ENCODE data around the gene KIF5A. TPM values are rescaled to one million over a fixed set of nuclear protein-coding genes. Genes with fewer than 3 reads are reported as not detected.
A peak's percentile ranks its signal among the peaks of the same experiment; 100 is the strongest.

Gene KIF5A
- total and polyA plus RNA-seq, 2 of the 13 experiments (the other 11 are each of a cell fraction or from before 2014, with no cell fraction given), result 1.6 to 11.9 TPM

DNA sequence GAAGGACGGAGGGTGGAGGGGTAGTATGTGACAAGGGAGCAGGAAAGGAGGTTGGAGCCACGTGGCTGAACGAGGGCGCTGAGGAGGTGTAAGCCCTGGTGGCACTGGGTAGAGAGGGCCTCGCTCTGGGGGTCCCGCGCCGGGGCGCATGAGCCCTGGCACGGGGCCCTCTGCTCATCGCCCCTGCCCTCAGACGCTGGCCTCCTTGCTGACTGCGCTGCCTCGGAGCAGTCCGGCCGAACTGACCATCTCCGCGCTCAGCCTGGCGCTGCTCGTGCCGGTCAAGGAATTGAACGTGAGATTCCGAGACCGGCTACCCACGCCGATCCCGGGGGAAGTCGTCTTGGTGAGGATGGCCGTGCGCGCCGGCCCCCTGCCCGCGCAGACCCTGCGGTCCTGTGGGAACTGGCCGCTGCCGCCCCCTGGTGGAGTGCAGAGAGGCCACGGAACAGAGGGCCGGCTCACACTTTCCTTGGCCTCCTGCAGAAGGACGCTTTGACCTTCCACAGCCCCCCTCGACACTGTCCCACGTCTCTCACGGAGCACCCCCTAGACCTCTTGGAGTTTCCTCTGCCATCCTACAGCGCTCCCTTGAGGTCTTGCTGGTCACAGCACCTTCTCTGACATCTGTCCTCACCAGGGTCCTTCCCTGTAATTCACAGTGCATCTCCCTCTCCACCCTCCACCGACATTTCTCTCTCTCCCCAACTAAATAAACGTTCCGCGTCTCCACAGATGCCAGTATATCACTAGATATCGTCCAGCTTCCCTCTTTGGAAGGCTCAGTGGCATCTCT lies 71.9 kb downstream of the KIF5A start:
- H3K27me3 ChIP-seq (ENCODE audit: control insufficient read depth in 1 of 2, insufficient read depth in 2 of 2, low read length in 2 of 2), result peaks cover 16 to 50% of the 10 kb centered on the region in 2 experiments
- no peak overlapping the region for H2AFZ ChIP-seq (ENCODE audit: low read length)
- ATAC-seq, result peak; percentile 80
- in situ Hi-C loops (cut with HindIII; ENCODE audit: extremely low pct_ligation_motif_present, low pct_unique_long_range_greater_than_20kb) (loop anchor here (5.0 kb wide), 1 partner anchor 39 kb away; no protein-coding TSS in a partner anchor), intact Hi-C loops (cut with micrococcal nuclease; ENCODE audit: unreplicated experiment) (loop anchor here (1.0 to 5.0 kb wide), 2 partner anchors 38 to 99 kb away; partner anchors contain the start of genes DDIT3 and MBD6)
- no peaks in the 10 kb centered on the region for H4K20me1 ChIP-seq (ENCODE audit: insufficient read depth, low read length)
- H3K9ac ChIP-seq (ENCODE audit: insufficient read depth, low read depth, low read length), result no peak overlapping the region
- peak overlapping the region; percentile 85 for H3K4me2 ChIP-seq (ENCODE audit: low read depth, low read length)
- H3K4me3 ChIP-seq (replicated peaks in 1 of 3; ENCODE audit: insufficient read depth in 1 of 3, low read depth in 2 of 3, low read length in 3 of 3), result peak overlapping the region; percentile 31 to 70 (median 37)
- H3K79me2 ChIP-seq (ENCODE audit: insufficient read depth, low read length), result no peaks in the 10 kb centered on the region
- DNase-seq (ENCODE audit: low spot score), result no peak
- no peak overlapping the region for H3K27ac ChIP-seq (ENCODE audit: extremely low read length, insufficient read depth, low read length)
- WGBS (ENCODE audit: low lambda C conversion rate), result 2% methylated on average over 26 of the region's 49 CpGs
- BruUV-seq (replicated peaks), result no TSS peak
- peaks cover 47% of the 10 kb centered on the region for H3K4me1 ChIP-seq (ENCODE audit: insufficient read depth, low read length)
- ChIA-PET POLR2A (interaction anchor here (1.2 to 2.7 kb wide), 3 partner anchors 11 to 102 kb away, joined by 8 to 19 read pairs (median 14); partner anchors contain the start of genes ARHGEF25 and DDIT3), CTCF (ENCODE audit: low intra/inter-chr PET ratio, low total read pairs) (interaction anchor here (1.2 to 4.2 kb wide), 3 partner anchors 38 to 130 kb away, joined by 3 to 53 read pairs (median 4); no protein-coding TSS in a partner anchor)
- no peaks in the 10 kb centered on the region for H3K9me3 ChIP-seq (ENCODE audit: low read length)
- no peaks in the 10 kb centered on the region for H3K36me3 ChIP-seq (replicated peaks in 1 of 2; ENCODE audit: control insufficient read depth in 1 of 2, insufficient read depth in 2 of 2, low read length in 2 of 2)
- no peak for FAIRE-seq
- TF ChIP-seq, protein P1, sequence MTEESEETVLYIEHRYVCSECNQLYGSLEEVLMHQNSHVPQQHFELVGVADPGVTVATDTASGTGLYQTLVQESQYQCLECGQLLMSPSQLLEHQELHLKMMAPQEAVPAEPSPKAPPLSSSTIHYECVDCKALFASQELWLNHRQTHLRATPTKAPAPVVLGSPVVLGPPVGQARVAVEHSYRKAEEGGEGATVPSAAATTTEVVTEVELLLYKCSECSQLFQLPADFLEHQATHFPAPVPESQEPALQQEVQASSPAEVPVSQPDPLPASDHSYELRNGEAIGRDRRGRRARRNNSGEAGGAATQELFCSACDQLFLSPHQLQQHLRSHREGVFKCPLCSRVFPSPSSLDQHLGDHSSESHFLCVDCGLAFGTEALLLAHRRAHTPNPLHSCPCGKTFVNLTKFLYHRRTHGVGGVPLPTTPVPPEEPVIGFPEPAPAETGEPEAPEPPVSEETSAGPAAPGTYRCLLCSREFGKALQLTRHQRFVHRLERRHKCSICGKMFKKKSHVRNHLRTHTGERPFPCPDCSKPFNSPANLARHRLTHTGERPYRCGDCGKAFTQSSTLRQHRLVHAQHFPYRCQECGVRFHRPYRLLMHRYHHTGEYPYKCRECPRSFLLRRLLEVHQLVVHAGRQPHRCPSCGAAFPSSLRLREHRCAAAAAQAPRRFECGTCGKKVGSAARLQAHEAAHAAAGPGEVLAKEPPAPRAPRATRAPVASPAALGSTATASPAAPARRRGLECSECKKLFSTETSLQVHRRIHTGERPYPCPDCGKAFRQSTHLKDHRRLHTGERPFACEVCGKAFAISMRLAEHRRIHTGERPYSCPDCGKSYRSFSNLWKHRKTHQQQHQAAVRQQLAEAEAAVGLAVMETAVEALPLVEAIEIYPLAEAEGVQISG (CRISPR knock-in tag; IDR thresholded peaks at IDR 0.05), result peak; percentile 63; the same call in 1 of the 2 replicates
- no peak for TF ChIP-seq MATR3 (CRISPR knock-in tag; IDR thresholded peaks at IDR 0.05)
- TF ChIP-seq, protein P2, sequence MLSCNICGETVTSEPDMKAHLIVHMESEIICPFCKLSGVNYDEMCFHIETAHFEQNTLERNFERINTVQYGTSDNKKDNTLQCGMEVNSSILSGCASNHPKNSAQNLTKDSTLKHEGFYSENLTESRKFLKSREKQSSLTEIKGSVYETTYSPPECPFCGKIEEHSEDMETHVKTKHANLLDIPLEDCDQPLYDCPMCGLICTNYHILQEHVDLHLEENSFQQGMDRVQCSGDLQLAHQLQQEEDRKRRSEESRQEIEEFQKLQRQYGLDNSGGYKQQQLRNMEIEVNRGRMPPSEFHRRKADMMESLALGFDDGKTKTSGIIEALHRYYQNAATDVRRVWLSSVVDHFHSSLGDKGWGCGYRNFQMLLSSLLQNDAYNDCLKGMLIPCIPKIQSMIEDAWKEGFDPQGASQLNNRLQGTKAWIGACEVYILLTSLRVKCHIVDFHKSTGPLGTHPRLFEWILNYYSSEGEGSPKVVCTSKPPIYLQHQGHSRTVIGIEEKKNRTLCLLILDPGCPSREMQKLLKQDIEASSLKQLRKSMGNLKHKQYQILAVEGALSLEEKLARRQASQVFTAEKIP (CRISPR knock-in tag; IDR thresholded peaks at IDR 0.05; ENCODE audit: borderline replicate concordance), result no peak
- no peak for TF ChIP-seq TOE1 (CRISPR knock-in tag; IDR thresholded peaks at IDR 0.05)
- no peak for TF ChIP-seq MTF2 (CRISPR knock-in tag; IDR thresholded peaks at IDR 0.05; ENCODE audit: borderline replicate concordance)
- TF ChIP-seq, protein P3, sequence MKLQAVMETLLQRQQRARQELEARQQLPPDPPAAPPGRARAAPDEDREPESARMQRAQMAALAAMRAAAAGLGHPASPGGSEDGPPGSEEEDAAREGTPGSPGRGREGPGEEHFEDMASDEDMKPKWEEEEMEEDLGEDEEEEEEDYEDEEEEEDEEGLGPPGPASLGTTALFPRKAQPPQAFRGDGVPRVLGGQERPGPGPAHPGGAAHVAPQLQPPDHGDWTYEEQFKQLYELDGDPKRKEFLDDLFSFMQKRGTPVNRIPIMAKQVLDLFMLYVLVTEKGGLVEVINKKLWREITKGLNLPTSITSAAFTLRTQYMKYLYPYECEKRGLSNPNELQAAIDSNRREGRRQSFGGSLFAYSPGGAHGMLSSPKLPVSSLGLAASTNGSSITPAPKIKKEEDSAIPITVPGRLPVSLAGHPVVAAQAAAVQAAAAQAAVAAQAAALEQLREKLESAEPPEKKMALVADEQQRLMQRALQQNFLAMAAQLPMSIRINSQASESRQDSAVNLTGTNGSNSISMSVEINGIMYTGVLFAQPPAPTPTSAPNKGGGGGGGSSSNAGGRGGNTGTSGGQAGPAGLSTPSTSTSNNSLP (IDR thresholded peaks at IDR 0.05; ENCODE audit: low read depth, low read length), result no peak
- TF ChIP-seq ZNF546 (CRISPR knock-in tag; conservative IDR thresholded peaks at IDR 0.05), result no peak
- no peak for TF ChIP-seq ZNF335 (CRISPR knock-in tag; IDR thresholded peaks at IDR 0.05)
- TF ChIP-seq CBX2 (IDR thresholded peaks at IDR 0.05; ENCODE audit: low read depth, low read length), result no peak
- 0 out of 2 replicates have a peak, but pooled peaks have one; percentile 58 for TF ChIP-seq CBX2 (CRISPR knock-in tag; IDR thresholded peaks at IDR 0.05; ENCODE audit: low read depth)
- TF ChIP-seq ZNF839 (CRISPR knock-in tag; IDR thresholded peaks at IDR 0.05; ENCODE audit: borderline replicate concordance), result no peak
- peak; percentile 81; the same call in 1 of the 2 replicates for TF ChIP-seq ZNF607 (CRISPR knock-in tag; IDR thresholded peaks at IDR 0.05; ENCODE audit: borderline replicate concordance)
- TF ChIP-seq, protein P4, sequence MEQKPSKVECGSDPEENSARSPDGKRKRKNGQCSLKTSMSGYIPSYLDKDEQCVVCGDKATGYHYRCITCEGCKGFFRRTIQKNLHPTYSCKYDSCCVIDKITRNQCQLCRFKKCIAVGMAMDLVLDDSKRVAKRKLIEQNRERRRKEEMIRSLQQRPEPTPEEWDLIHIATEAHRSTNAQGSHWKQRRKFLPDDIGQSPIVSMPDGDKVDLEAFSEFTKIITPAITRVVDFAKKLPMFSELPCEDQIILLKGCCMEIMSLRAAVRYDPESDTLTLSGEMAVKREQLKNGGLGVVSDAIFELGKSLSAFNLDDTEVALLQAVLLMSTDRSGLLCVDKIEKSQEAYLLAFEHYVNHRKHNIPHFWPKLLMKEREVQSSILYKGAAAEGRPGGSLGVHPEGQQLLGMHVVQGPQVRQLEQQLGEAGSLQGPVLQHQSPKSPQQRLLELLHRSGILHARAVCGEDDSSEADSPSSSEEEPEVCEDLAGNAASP (CRISPR knock-in tag; IDR thresholded peaks at IDR 0.05; ENCODE audit: borderline replicate concordance), result peak; percentile 40; the same call in 1 of the 2 replicates
- TF ChIP-seq ZMYM4 (CRISPR knock-in tag; IDR thresholded peaks at IDR 0.05), result 0 out of 2 replicates have a peak, but pooled peaks have one; percentile 30
